Retinal pigment epithelial cell (primary cell): Measurements from ENCODE around the gene TRAF7.

ENCODE experiments used
- DNase-seq: peaks from one replicate; pipeline ENCODE4 v3.0.0-alpha.2; 2010; ENCODE audit warnings: low read depth
- H3K4me3 ChIP-seq: 2 replicates; pipeline ENCODE4 v1.5.1; 2011; ENCODE audit warnings: mild to moderate bottlenecking, low read length, control low read depth, moderate library complexity
- CTCF ChIP-seq: conservative IDR thresholded peaks from 2 replicates; pipeline ENCODE4 v1.5.1; 2011; ENCODE audit warnings: low read depth, low read length, control low read depth, inconsistent platforms

Gene TRAF7

DNA sequence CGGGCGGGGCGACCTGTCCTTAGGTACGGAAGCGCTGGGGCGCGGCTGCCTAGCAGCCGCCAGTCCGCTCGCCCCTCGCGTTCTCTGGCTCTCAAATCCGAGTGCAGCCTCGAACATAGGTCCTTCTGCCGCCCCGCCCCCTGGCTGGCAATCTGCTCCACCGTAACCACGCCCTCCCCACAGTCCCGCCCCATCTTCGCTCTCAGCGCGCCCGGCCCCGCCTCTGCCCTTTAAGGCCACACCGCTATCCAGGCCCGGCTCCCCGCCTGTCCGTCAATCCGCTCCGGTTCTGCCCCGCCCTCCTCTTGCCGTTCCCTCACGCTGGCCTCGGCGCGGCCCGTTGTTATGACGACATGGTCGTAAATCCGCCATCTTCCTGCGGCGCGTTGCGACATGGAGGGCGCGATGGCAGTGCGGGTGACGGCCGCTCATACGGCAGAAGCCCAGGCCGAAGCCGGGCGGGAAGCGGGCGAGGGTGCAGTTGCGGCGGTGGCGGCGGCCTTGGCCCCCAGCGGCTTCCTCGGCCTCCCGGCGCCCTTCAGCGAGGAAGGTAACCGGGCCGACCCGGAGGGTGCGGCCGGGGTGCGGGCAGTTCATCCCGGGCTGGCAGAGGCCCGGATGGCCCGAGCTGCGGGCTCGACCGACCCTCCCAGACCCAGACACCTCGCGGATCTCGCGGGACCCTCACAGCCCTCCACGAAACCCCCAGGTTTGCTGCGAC lies 67.8 kb downstream of the TRAF7 start, which contains the start of gene E4F1:
Gene E4F1, plus strand, starts transcription at position 371 of the 721 bp plus-strand sequence. Its CDS starts 23 bp downstream, at position 394.
- DNase-seq: peak; percentile 98
- peak within 1 kb of the TSS; percentile 88 for H3K4me3 ChIP-seq
- no peak for TF ChIP-seq CTCF

GRCh38 chr16:2223942-2224486 lies 68.4 kb downstream of the TRAF7 start:
- peak overlapping the region; percentile 88 for H3K4me3 ChIP-seq
- DNase-seq: no peak
- peak; percentile 30 for TF ChIP-seq CTCF

DNA sequence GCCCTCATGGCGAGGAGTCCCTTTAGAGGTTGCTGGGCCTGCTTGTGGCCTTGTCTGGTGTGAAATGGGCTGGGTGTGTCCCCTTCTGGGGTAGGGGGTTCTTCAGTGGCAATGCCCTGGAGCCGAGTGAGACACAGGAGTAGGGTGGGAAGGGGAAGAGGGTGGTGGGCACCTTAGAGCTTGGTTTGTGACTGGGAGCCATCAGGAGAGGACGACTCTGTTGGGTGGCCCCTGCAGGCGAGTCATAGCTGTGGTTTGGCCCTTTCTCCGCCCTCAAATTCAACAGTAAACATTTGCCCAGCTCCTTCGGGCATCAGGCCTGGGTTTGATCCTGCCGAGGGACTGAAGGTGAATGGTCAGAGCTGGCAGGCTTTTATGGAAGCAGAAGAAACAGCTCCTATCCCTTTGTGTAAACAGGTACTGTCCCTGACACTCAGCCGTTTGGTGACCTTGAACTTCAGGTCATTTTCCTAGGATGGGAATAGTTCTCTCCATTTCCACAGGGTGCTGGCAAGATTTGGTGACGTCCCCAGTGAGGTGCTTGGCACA lies 70.7 kb downstream of the TRAF7 start:
- no peak overlapping the region for H3K4me3 ChIP-seq
- DNase-seq: no peak
- TF ChIP-seq CTCF: no peak

- DNase-seq: no peak
- TF ChIP-seq CTCF: no peak
These were observed 71.3 kb downstream of the TRAF7 start for GRCh38 chr16:2226918-2227317.

More at GRCh38 chr16:2226918-2227317, 71.3 kb downstream of the TRAF7 start:
- H3K4me3 ChIP-seq: no peak overlapping the region
